Measurements from ENCODE around the gene HOXD4. TPM values are rescaled to one million over a fixed set of nuclear protein-coding genes. Genes with fewer than 3 reads are reported as not detected.

Gene HOXD4
- total and polyA plus RNA-seq, 10 of the 15 experiments (the other 5 are each of a cell fraction or from before 2014, with no cell fraction given), result 0.07 TPM; not detected in 9

GRCh38 chr2:176148751-176149421, 2.5 kb upstream of the HOXD4 start:
- POLR2A ChIA-PET, result no interaction called here
- H3K9me3 ChIP-seq (replicated peaks; ENCODE audit: control insufficient read depth, insufficient read depth, low read length), result no peaks in the 10 kb centered on the region
- intact Hi-C loops (cut with micrococcal nuclease; ENCODE audit: unreplicated experiment) (no loop called here), in situ Hi-C loops (cut with MboI) (loop anchor here (25.0 kb wide), 1 partner anchor 1188 kb away; no protein-coding TSS in a partner anchor)
- no peak overlapping the region for H3K27ac ChIP-seq (ENCODE audit: control insufficient read depth, insufficient read depth)
- CTCF ChIA-PET, result no interaction called here
- H3K4me3 ChIP-seq, result no peak overlapping the region
- TF ChIP-seq SIX5 (IDR thresholded peaks at IDR 0.05; ENCODE audit: low read depth, low read length, severe bottlenecking) (no peak), EGR1 (IDR thresholded peaks at IDR 0.05; ENCODE audit: borderline replicate concordance in 1 of 2, low read depth in 2 of 2, low read length in 2 of 2) (no peak), EED (IDR thresholded peaks at IDR 0.05; ENCODE audit: low read depth) (no peak), SREBF2 (IDR thresholded peaks at IDR 0.05; ENCODE audit: low read length) (no peak)
- RAD21 ChIA-PET (ENCODE audit: unreplicated experiment), result no interaction called here
- 39% methylated on average over 11 of the region's 11 CpGs for WGBS (ENCODE audit: insufficient coverage, insufficient replicate concordance, low lambda C conversion rate, missing lambda C conversion rate)
- no peak for FAIRE-seq
- H3K36me3 ChIP-seq (ENCODE audit: control insufficient read depth in 2 of 2, insufficient read depth in 2 of 2, low read length in 1 of 2), result no peaks in the 10 kb centered on the region
- no peaks in the 10 kb centered on the region for H4K20me1 ChIP-seq (ENCODE audit: control insufficient read depth, insufficient read depth)
- H3K4me1 ChIP-seq (ENCODE audit: control insufficient read depth, insufficient read depth, low read length), result no peaks in the 10 kb centered on the region
- H3K4me2 ChIP-seq (ENCODE audit: control insufficient read depth, insufficient read depth), result no peak overlapping the region
- peaks cover 10 to 33% of the 10 kb centered on the region in 2 experiments for H3K27me3 ChIP-seq (replicated peaks in 1 of 2; ENCODE audit: control insufficient read depth in 2 of 2, insufficient read depth in 2 of 2, low read length in 1 of 2)
- BruUV-seq (replicated peaks), result no TSS peak
- no peak for DNase-seq (ENCODE audit: low read depth, low spot score)
- no peak overlapping the region for H2AFZ ChIP-seq (ENCODE audit: control insufficient read depth, low read depth, low read length)
- H3K79me2 ChIP-seq (ENCODE audit: control insufficient read depth, insufficient read depth, low read length), result no peaks in the 10 kb centered on the region
- SMC1A ChIA-PET (ENCODE audit: uncharacterized antibody, unreplicated experiment), result no interaction called here
- ATAC-seq, result no peak
- no peak overlapping the region for H3K9ac ChIP-seq (ENCODE audit: control insufficient read depth, insufficient read depth, low read length)

GRCh38 chr2:176149481-176149938, 1.8 kb upstream of the HOXD4 start:
- ATAC-seq, result no peak
- intact Hi-C loops (cut with micrococcal nuclease; ENCODE audit: unreplicated experiment) (no loop called here), in situ Hi-C loops (cut with MboI) (loop anchor here (25.0 kb wide), 1 partner anchor 1188 kb away; no protein-coding TSS in a partner anchor)
- WGBS (ENCODE audit: insufficient coverage, insufficient replicate concordance, low lambda C conversion rate, missing lambda C conversion rate), result 32% methylated on average over 22 of the region's 22 CpGs
- H3K9ac ChIP-seq (ENCODE audit: control insufficient read depth, insufficient read depth, low read length), result no peak overlapping the region
- TF ChIP-seq SUZ12 (IDR thresholded peaks at IDR 0.05; ENCODE audit: unreplicated experiment) (peak; percentile 13), CBX3 (IDR thresholded peaks at IDR 0.05; ENCODE audit: borderline replicate concordance, low read depth) (no peak)
- RAD21 ChIA-PET (ENCODE audit: unreplicated experiment), result no interaction called here
- CTCF ChIA-PET, result no interaction called here
- DNase-seq (ENCODE audit: low read depth, low spot score), result no peak
- no peaks in the 10 kb centered on the region for H3K4me1 ChIP-seq (ENCODE audit: control insufficient read depth, insufficient read depth, low read length)
- H2AFZ ChIP-seq (ENCODE audit: control insufficient read depth, low read depth, low read length), result no peak overlapping the region
- no peak overlapping the region for H3K27ac ChIP-seq (ENCODE audit: control insufficient read depth, insufficient read depth)
- no peak overlapping the region for H3K4me2 ChIP-seq (ENCODE audit: control insufficient read depth, insufficient read depth)
- H3K36me3 ChIP-seq (ENCODE audit: control insufficient read depth in 2 of 2, insufficient read depth in 2 of 2, low read length in 1 of 2), result no peaks in the 10 kb centered on the region
- H4K20me1 ChIP-seq (ENCODE audit: control insufficient read depth, insufficient read depth), result no peaks in the 10 kb centered on the region
- H3K9me3 ChIP-seq (replicated peaks; ENCODE audit: control insufficient read depth, insufficient read depth, low read length), result no peaks in the 10 kb centered on the region
- POLR2A ChIA-PET, result no interaction called here
- H3K79me2 ChIP-seq (ENCODE audit: control insufficient read depth, insufficient read depth, low read length), result no peaks in the 10 kb centered on the region
- no peak for FAIRE-seq
- peaks cover 11 to 33% of the 10 kb centered on the region in 2 experiments for H3K27me3 ChIP-seq (replicated peaks in 1 of 2; ENCODE audit: control insufficient read depth in 2 of 2, insufficient read depth in 2 of 2, low read length in 1 of 2)
- H3K4me3 ChIP-seq, result no peak overlapping the region
- SMC1A ChIA-PET (ENCODE audit: uncharacterized antibody, unreplicated experiment), result no interaction called here
- no TSS peak for BruUV-seq (replicated peaks)
